Measurements from ENCODE around the gene SLC10A3. TPM values are rescaled to one million over a fixed set of nuclear protein-coding genes. Genes with fewer than 3 reads are reported as not detected.

The SLC10A3 gene
- total RNA-seq, 1 donor from 2014 or later, result 13.9 TPM

GRCh38 chrX:154441564-154441963 is 48.9 kb downstream of the SLC10A3 start:
- TF ChIP-seq, protein P1, sequence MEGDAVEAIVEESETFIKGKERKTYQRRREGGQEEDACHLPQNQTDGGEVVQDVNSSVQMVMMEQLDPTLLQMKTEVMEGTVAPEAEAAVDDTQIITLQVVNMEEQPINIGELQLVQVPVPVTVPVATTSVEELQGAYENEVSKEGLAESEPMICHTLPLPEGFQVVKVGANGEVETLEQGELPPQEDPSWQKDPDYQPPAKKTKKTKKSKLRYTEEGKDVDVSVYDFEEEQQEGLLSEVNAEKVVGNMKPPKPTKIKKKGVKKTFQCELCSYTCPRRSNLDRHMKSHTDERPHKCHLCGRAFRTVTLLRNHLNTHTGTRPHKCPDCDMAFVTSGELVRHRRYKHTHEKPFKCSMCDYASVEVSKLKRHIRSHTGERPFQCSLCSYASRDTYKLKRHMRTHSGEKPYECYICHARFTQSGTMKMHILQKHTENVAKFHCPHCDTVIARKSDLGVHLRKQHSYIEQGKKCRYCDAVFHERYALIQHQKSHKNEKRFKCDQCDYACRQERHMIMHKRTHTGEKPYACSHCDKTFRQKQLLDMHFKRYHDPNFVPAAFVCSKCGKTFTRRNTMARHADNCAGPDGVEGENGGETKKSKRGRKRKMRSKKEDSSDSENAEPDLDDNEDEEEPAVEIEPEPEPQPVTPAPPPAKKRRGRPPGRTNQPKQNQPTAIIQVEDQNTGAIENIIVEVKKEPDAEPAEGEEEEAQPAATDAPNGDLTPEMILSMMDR (IDR thresholded peaks at IDR 0.05; ENCODE audit: unreplicated experiment), result no peak
- no peak for DNase-seq (ENCODE audit: low spot score)
- Mint-ChIP-seq H3K4me1 (ENCODE audit: unreplicated experiment) (peaks cover 4% of the 10 kb centered on the region), H3K4me3 (ENCODE audit: unreplicated experiment) (no peak overlapping the region), H3K9me3 (ENCODE audit: unreplicated experiment) (no peaks in the 10 kb centered on the region), H3K27me3 (ENCODE audit: unreplicated experiment) (peaks cover 1% of the 10 kb centered on the region), H3K27ac (ENCODE audit: unreplicated experiment) (no peak overlapping the region), H3K36me3 (ENCODE audit: low read depth, unreplicated experiment) (peaks cover 3% of the 10 kb centered on the region)

DNA sequence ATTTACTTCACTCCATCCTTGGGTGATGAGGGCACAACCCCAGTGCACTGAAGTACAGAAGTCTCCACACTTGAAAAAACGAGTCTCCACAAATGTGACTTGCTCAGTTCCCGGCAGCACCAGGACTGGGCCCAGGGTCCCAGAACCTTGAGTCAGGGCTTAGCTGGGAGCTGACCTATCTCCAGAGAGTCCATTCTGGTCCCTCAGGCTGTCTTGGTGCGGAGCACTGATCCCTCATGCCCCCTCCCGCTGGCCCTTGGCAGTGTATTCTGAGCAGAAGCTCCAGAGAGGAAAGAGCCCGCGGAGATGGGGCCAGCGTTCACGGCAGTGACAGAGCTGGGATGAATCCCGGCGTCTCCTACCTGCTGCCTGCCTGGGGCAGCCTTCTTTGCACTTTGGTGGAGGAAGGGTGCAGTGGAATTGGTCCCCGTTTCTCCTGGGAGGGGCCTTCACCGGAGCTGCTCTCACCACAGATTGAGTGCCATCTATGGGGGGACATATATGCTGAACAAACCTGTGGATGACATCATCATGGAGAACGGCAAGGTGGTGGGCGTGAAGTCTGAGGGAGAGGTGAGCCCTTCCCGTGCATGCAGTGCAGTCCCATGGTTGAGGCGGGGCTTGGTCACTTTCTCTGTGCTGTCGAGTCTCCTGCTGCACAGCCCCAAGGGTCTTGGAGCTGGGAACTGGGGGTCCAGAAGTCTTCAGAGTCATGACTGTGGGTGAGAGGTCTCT is 49.6 kb downstream of the SLC10A3 start:
- no peaks in the 10 kb centered on the region for H3K9me3 Mint-ChIP-seq (ENCODE audit: unreplicated experiment)
- no peak overlapping the region for H3K4me3 Mint-ChIP-seq (ENCODE audit: unreplicated experiment)
- H3K27me3 Mint-ChIP-seq (ENCODE audit: unreplicated experiment), result peaks cover 1% of the 10 kb centered on the region
- peaks cover 3% of the 10 kb centered on the region for H3K36me3 Mint-ChIP-seq (ENCODE audit: low read depth, unreplicated experiment)
- TF ChIP-seq, protein P1 (IDR thresholded peaks at IDR 0.05; ENCODE audit: unreplicated experiment), result no peak
- no peak overlapping the region for H3K27ac Mint-ChIP-seq (ENCODE audit: unreplicated experiment)
- DNase-seq (ENCODE audit: low spot score), result no peak
- peaks cover 8% of the 10 kb centered on the region for H3K4me1 Mint-ChIP-seq (ENCODE audit: unreplicated experiment)

GRCh38 chrX:154439841-154440240 is 50.6 kb downstream of the SLC10A3 start:
- Mint-ChIP-seq H3K4me1 (ENCODE audit: unreplicated experiment) (peaks cover 8% of the 10 kb centered on the region), H3K27me3 (ENCODE audit: unreplicated experiment) (peaks cover 1% of the 10 kb centered on the region), H3K4me3 (ENCODE audit: unreplicated experiment) (no peak overlapping the region), H3K9me3 (ENCODE audit: unreplicated experiment) (no peaks in the 10 kb centered on the region), H3K27ac (ENCODE audit: unreplicated experiment) (no peak overlapping the region), H3K36me3 (ENCODE audit: low read depth, unreplicated experiment) (peaks cover 3% of the 10 kb centered on the region)
- TF ChIP-seq, protein P1 (IDR thresholded peaks at IDR 0.05; ENCODE audit: unreplicated experiment), result no peak
- no peak for DNase-seq (ENCODE audit: low spot score)

DNA sequence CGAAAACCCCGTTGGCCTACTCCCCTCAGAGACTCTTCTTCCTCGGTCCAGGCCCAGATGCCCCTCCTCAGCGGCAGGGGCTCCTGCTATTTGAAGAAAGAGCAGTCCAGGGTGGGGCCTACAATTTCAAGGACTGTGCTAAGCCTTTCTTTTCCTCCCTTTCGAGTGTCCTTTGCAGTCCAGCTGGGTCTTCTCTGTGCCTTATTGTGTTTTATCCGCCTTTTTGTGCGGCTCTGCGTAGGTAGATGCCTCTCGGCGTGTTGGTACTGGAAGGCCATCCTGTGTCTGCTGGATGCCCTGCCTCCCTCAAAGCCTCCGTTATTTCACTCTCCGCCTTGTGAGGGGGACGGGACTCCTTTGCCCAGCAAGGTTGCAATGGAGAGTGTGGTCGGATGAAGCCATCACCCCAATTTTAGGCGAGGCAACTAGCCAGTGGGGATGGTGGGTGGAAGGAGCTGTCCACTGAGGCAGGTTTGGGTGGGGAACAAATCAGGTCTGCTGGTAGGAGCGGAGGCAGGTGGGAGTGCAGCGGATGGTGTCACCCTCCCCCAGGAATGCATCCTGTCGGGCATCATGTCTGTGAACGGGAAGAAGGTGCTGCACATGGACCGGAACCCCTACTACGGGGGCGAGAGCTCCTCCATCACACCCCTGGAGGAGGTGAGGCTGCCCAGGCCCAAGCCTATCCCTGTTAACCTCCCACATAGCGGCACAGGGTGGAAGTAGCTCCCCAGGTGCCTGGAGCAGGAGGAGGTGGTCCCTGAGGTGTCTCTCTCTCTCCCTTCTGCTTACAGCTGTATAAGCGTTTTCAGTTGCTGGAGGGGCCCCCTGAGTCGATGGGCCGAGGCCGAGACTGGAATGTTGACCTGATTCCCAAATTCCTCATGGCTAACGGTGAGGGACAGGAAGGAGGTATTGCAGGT is 52.2 kb downstream of the SLC10A3 start:
- Mint-ChIP-seq H3K36me3 (ENCODE audit: low read depth, unreplicated experiment) (peaks cover 5% of the 10 kb centered on the region), H3K27me3 (ENCODE audit: unreplicated experiment) (peaks cover 4% of the 10 kb centered on the region), H3K9me3 (ENCODE audit: unreplicated experiment) (no peaks in the 10 kb centered on the region), H3K4me3 (ENCODE audit: unreplicated experiment) (peak overlapping the region; percentile 92), H3K27ac (ENCODE audit: unreplicated experiment) (no peak overlapping the region), H3K4me1 (ENCODE audit: unreplicated experiment) (peaks cover 8% of the 10 kb centered on the region)
- TF ChIP-seq, protein P1 (IDR thresholded peaks at IDR 0.05; ENCODE audit: unreplicated experiment), result no peak
- DNase-seq (ENCODE audit: low spot score), result no peak

Small RNAs within 50 kb of the gene (microRNA-seq; reads per million reads assigned to microRNA genes)
- 11.8 reads per million, percentile 61 among the genes with 10 or more reads in this experiment for gene MIR6858 (ENCODE audit: unreplicated experiment)

Other genes with a start within 250 kb of the SLC10A3 start
- not detected for gene OPN1MW3, start 233.0 kb downstream of the SLC10A3 start, total RNA-seq (ENCODE audit: unreplicated experiment)
- not detected for gene TEX28, start 195.5 kb downstream of the SLC10A3 start, total RNA-seq (ENCODE audit: unreplicated experiment)
- gene TKTL1, start 194.8 kb downstream of the SLC10A3 start, total RNA-seq (ENCODE audit: unreplicated experiment), result 7.1 TPM
- 1,022 TPM for gene FLNA, start 116.0 kb downstream of the SLC10A3 start, total RNA-seq (ENCODE audit: unreplicated experiment)
- gene EMD, start 111.3 kb downstream of the SLC10A3 start, total RNA-seq (ENCODE audit: unreplicated experiment), result 44.7 TPM
- gene RPL10, start 92.3 kb downstream of the SLC10A3 start, total RNA-seq (ENCODE audit: unreplicated experiment), result 3,704 TPM
- gene DNASE1L1, start 81.4 kb downstream of the SLC10A3 start, total RNA-seq (ENCODE audit: unreplicated experiment), result 38.6 TPM
- 56.4 TPM for gene TAFAZZIN, start 79.1 kb downstream of the SLC10A3 start, total RNA-seq (ENCODE audit: unreplicated experiment)
- 100 TPM for gene ATP6AP1, start 62.0 kb downstream of the SLC10A3 start, total RNA-seq (ENCODE audit: unreplicated experiment)
- gene GDI1, start 53.5 kb downstream of the SLC10A3 start, total RNA-seq (ENCODE audit: unreplicated experiment), result 157 TPM
- 77.0 TPM for gene FAM50A, start 46.5 kb downstream of the SLC10A3 start, total RNA-seq (ENCODE audit: unreplicated experiment)
- gene PLXNA3, start 32.3 kb downstream of the SLC10A3 start, total RNA-seq (ENCODE audit: unreplicated experiment), result 54.5 TPM
- 18.4 TPM for gene LAGE3, start 11.3 kb downstream of the SLC10A3 start, total RNA-seq (ENCODE audit: unreplicated experiment)
- gene UBL4A, start 4.0 kb downstream of the SLC10A3 start, total RNA-seq (ENCODE audit: unreplicated experiment), result 16.8 TPM
- gene FAM3A, start 25.6 kb upstream of the SLC10A3 start, total RNA-seq (ENCODE audit: unreplicated experiment), result 29.6 TPM
- gene G6PD, start 56.2 kb upstream of the SLC10A3 start, total RNA-seq (ENCODE audit: unreplicated experiment), result 46.4 TPM
- gene IKBKG, start 57.0 kb upstream of the SLC10A3 start, total RNA-seq (ENCODE audit: unreplicated experiment), result 23.0 TPM
- not detected for gene CTAG1A, start 94.5 kb upstream of the SLC10A3 start, total RNA-seq (ENCODE audit: unreplicated experiment)
- gene CTAG1B, start 128.7 kb upstream of the SLC10A3 start, total RNA-seq (ENCODE audit: unreplicated experiment), result not detected
- gene CTAG2, start 162.9 kb upstream of the SLC10A3 start, total RNA-seq (ENCODE audit: unreplicated experiment), result not detected

All from endothelial cell (in vitro differentiated cells).